Measurements from ENCODE around the gene PRM3.

GRCh38 chr16:11260596-11260966 is 12.8 kb downstream of the PRM3 start:
- no peak for TF ChIP-seq CTCF (IDR thresholded peaks at IDR 0.05)
- no peak for TF ChIP-seq POLR2A (IDR thresholded peaks at IDR 0.05)

Measured in adrenal gland (tissue), 5 donors.